PC-9 (cell line): ENCODE measurements around the gene PDE6G.

Source experiments
- CTCF ChIP-seq: fragments of 200-600 bp; sonication (generic); conservative IDR thresholded peaks from 2 replicates; pipeline ENCODE4 v1.6.1; 2017; ENCODE audit warnings: mixed run types, antibody characterized with exemption, mild to moderate bottlenecking, moderate library complexity
- EZH2 ChIP-seq: fragments of 200-600 bp; sonication (generic); IDR thresholded peaks from 2 replicates; pipeline ENCODE4 v1.8.0; 2017; ENCODE audit warnings: antibody characterized with exemption, low read depth

GRCh38 chr17:81644496-81644895 is 11.8 kb downstream of the PDE6G start:
- TF ChIP-seq CTCF (no peak), EZH2 (no peak)
